Stimulated activated CD8-positive, alpha-beta memory T cell treated with anti-CD3 and anti-CD28 coated beads, Interleukin-4, amount 100 ng/mL, for 48 hours (primary cell): ENCODE data around the gene NTF3.

Experiments
- DNase-seq: peaks from one replicate; pipeline ENCODE4 v3.0.0-alpha.2; 2020

The NTF3 gene

GRCh38 chr12:5433081-5433844, 1.4 kb downstream of the NTF3 start:
- no peak for DNase-seq

GRCh38 chr12:5433845-5434646, 2.1 kb downstream of the NTF3 start:
- no peak for DNase-seq

GRCh38 chr12:5434647-5435560, 3.0 kb downstream of the NTF3 start:
- no peak for DNase-seq

GRCh38 chr12:5437182-5437583, 5.3 kb downstream of the NTF3 start:
- DNase-seq: no peak

DNA sequence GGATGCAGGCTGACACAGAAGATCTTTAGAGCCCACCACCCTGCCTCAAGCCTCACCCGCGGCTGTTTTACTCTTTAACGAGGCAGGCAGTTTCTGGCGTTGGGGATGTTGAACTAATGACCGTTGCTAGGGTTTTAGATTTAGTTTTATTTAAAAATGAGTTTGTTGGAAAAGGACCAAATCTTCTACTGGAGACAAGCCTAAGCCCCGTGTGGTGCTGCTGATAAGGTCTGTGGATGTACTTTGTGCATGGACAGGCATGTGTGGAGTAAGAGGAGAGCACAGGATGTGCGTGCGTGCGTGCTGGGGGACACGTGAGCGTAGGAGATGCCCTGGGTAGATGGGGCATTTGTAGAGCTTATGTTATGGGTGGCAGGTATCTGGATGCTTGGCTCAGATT, 5.7 kb downstream of the NTF3 start:
- DNase-seq: no peak

DNA sequence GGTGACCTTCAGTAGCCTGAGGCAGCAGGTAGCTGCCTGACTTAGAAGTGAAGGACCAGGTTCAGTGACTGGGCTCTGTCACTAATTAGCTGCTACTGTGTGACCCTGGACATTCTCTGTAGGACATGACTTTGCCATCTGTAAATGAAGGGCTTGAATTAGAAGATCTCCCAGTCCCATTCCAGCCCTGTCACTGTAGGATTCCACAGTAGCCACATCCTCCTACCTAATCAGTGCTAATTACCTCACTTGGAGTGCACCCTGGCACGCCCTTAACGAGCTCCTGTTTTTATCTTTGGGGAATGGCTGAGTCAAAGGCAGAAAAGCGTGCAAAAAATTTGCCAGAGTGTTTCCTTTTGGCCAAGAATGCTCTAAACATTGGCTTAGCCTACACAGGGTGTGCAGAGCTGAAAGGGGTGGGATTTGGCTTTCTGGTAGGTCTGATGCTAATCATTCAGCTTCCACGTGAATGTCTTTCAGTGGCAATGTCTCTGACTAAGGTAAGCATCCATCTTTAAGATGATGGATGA, 6.8 kb downstream of the NTF3 start:
- no peak for DNase-seq

DNA sequence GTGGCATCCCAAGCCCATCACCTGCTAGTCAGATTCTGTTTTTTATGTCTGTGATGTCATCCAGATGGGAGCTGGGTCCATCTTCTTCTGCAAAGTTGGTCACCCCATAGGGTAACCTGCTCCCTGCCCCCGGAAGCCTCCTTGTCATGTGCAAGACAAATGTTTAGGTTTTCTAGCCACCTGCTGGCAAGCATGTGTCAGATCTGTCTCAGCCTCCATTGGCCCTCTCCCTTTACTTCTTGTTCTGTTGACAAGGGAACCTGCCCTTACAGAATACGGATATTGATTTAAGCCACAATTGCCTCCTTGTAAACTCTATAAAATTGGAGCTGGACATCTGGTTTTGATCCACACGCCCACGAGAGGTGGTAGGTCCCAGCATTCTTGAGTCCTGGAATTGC, 7.5 kb downstream of the NTF3 start:
- DNase-seq: no peak

DNA sequence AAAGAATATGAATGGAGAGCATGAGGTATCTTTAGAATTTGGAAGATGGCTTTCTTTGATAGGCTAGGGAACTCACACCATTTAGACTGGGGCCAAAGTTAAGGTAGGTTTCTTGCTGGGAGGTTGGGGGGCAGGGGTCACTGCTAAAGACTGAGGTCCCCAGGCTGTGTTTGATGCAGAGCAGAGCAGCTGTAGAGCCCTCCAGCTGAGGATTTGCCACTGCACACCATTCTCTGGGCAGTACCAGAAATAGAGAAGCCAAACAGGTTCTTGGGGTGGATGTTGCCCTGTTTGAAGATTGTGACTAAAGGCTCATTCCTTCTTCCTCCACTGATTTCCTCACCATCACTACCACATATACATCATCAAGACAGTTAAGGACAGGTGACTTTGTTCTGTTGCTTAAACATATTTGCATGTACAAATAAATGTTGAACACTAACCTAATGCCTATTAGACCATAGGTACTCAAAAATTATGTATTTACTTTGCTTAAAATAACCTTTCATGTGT, 7.9 kb downstream of the NTF3 start:
- DNase-seq: no peak

DNA sequence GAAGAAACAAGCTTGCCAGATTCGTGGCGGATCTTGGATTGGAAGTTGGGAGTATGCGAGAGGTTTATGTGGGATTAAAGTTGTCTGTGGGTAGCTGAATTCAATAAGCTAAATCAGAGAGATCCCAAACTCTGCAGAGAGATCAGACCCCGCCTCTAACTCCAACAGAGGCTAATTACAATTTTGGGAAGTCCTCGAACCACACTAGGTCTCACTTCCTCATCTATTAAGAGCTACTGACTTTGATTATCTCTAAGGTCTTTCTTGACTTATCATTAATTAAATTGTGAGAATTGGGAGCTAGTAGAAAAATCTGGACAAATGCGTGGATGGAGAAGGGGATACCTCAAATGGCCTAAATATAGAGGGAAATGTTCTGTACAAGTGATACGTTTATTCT, 9.1 kb downstream of the NTF3 start:
- DNase-seq: no peak

DNA sequence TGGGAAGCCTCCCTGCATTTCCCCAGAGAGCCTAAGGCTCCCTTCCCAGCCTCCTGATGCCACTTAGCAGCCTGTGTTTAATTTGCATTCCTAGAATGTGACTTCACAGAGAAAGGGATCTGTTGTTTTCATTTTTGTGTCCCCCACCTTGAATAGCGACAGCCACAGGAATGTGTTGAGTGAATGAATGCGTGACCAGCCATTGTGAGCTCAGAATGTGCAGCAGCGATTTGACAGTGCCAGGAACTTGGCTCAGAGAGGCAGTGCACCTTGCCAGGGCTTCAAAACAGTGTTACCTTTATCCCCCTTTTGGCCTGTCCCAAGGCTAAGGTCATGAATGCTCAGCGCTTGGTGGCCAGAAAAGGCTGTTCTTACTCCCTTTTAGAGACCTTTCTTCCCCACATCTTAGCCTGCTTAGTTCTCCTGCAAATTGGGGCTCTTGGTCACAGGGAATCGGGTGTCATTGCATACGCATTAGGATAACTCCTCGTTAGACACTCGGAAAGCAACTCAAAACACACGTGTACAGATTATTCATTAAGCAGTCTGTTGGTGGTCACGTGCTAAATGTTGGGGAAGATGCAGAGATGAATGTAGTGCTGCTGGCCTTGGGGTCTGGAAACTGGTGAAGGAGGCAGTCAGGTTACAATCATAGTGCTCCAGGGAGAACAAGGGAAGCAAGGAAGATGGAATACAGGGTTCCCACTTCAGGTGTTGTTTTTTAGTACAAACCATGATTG, 9.8 kb downstream of the NTF3 start:
- no peak for DNase-seq

DNA sequence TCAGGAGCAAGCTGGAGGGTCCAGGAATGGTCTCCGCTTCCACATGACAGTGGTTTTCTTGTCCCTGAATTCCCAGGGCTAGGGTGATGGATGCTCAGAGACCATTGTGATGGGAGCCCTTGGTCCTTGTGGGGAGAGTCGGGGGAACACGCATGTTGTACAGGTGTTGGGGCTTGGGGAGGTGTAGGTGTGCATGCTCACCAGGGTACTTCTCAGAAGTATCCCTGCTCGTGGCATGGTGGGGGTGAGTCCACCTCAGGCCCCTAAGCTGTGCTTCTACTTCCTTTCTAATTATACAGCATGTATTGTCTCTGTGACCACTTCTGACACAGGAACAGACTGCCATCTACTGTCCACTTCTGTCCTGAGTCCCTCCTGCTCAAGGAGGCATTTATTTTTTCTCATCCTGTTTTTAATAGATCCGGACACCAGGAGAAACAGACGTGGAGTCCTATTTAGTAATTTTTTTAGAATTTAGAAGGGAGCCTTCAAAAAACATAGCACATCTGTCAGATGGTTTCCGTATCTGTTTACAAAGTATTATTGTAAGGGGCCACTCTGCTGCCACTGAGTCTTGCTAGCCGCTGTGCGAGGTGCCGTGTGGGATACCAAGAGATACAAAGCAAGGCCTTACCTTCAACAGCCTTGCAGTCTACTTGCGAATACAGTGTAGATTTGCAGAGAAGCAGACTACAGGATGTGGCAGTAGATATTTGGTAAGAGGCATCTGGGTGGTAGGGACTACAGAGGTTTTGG, 10.5 kb downstream of the NTF3 start:
- no peak for DNase-seq

DNA sequence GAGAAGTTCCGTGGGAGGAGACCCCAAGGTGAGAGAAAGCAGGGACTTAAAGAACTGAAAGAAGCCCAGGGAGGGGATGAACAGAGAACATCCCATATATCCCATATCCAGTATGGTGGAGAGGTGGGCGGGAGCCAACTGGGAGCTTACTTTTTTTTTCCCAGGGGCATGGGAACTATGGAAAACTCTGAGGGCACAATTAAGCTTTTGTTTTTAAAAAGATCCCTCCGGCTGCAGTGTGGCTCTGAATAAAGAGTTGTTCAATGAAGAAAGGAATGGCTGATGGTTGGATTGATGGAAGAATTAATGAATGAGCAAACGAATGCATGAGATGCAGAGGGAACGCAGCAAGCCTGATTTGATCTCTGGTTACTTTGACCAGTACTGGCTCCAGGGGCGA, 12.6 kb downstream of the NTF3 start:
- no peak for DNase-seq

- no peak for DNase-seq
Observed at GRCh38 chr12:5447320-5447719, 15.4 kb downstream of the NTF3 start.

GRCh38 chr12:5451251-5451650, 19.3 kb downstream of the NTF3 start:
- DNase-seq: no peak

- DNase-seq: no peak
Observed at GRCh38 chr12:5452569-5452968, 20.7 kb downstream of the NTF3 start.

GRCh38 chr12:5453466-5453865, 21.6 kb downstream of the NTF3 start:
- DNase-seq: no peak

GRCh38 chr12:5455045-5455444, 23.1 kb downstream of the NTF3 start:
- DNase-seq: no peak

DNA sequence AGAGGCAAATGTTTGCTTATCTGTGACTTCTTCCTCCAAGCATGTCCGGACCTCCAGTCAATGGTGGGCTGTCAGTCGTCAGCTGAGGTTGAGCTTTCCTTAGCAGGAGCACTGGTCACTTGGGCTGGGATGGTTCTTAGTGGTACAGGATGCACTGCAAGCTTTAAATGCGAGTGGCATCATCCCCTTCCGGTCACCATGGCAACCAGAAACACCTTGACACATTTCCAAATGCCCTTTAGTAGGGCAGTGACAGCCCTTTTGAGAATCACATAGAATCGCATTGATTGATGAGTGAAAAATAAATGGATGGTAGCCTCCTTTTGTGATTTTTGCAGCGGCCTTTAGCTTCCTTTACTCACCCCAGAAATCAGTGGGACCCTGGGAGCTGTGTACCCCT, 24.1 kb downstream of the NTF3 start:
- no peak for DNase-seq

GRCh38 chr12:5456906-5457305, 25.0 kb downstream of the NTF3 start:
- no peak for DNase-seq

DNA sequence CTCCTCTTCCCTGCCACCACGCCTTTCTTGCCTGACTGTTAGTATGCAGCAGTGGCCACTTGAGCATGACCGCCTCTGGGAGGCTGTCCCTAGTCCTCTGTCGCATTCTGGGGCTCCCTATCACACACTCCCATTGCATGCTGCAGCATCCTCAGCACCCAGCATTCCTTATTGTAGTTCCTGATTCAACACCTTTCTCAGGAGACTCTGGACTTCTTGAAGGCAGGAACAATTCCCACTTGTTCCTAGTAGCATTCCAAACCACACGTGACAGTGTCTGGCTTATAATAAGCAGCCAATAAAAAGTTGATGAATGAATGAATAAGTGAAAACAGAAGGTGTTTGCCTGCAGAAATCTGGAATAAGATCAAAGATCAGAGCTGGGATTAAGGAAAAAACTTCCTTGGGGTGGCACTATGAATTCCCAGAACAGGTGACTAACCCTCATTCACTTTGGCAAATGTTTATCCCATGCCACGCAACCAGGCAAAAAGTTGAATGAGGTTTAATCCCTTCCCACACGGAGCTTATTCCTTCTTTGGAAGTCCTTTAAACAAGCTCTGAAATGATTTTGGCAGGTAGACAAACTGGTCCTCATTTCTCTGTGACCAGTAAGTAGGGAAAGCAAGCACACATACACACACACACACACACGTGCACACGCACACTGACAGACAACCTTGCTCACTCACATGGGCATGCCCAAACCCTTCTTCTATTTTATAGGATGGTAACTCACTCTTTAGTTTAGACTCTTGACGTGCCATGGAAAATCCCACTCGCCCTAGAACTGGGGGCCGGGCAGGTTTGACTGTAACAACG, 26.5 kb downstream of the NTF3 start:
- no peak for DNase-seq
